ENCODE results near the gene VASH1. TPM values are rescaled to one million over a fixed set of nuclear protein-coding genes. Genes with fewer than 3 reads are reported as not detected.

The VASH1 gene
- total RNA-seq (168 and 246 TPM in 2 replicates), polyA plus RNA-seq (39.8 and 41.4 TPM in 2 replicates), polyA minus RNA-seq (41.8 and 47.3 TPM in 2 replicates), Bru-seq, nascent RNA (percentile 88 among the genes with signal in this experiment), BruChase-seq, experiment 1, labeled RNA remaining after a 6-hour chase (percentile 99 among the genes with signal in this experiment), BruChase-seq, experiment 2, labeled RNA remaining after a 2-hour chase (percentile 98 among the genes with signal in this experiment)
- polyA plus RNA-seq (2011; cell fraction: cytosol; rRNA removed) = 29.5 and 32.8 TPM in 2 replicates
- polyA plus RNA-seq (2011; cell fraction: nucleus; rRNA removed) = 137 and 147 TPM in 2 replicates
- 33.1 and 40.0 TPM in 2 replicates for polyA plus RNA-seq (2012)
- not detected for polyA minus RNA-seq (2011; cell fraction: cytosol; rRNA and poly(A)+ RNA removed)
- 41.1 and 46.8 TPM in 2 replicates for polyA minus RNA-seq (2011; cell fraction: nucleus; rRNA and poly(A)+ RNA removed)
- long read RNA-seq, full-length matches to known transcripts = 51 of 243 reads
- long read RNA-seq, partial matches to known transcripts = 22 of 243 reads
- long read RNA-seq, other reads (novel, unspliced or antisense) = 170 of 243 reads

DNA sequence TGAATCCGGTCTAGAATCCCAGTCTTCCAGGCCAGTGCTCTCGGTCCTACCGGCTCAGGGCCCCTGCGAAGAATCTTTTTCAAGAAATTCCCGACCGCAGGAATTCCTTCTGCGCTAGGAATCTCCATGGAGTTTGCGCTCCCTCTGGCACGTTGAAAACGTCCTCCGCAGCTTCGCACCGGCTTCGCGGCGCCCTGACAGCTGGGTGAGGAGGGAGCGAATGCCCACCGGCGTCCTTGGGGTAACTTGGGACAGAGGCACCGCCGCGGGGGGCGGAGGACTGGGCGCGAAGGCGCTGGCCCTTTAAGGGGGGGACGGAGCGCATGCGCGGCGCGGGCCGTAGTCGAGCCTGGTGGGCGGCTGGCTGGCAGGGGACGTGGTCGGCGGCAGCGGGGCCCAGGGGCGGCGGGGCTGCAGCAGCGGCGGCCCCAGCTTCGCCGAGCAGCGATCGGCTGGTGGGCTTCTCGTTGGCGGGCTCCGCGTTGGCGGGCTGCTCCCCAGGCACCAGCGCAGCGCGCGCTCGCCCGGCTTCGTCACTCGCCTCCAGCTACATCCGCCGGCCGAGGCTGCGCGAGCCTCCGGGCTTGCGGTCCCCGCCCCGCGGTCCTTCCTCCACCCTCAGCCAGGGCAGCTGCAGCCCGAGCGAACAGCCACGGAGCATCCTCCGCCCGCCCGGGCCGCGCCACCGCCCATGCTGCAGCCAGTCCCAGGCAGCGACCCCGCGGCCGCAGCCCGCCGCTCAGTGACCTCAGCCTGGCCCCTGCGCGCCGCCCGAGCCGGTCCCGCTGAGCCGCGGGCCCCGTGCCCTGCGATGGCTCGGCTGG is at the start of gene VASH1:
Gene VASH1, plus strand, starts transcription at position 333 of the 824 bp plus-strand sequence. CDS start 1,354 bp downstream, outside the sequence.
- Histone ChIP-seq H3K79me2 (ENCODE audit: control insufficient read depth, insufficient read depth, low read length) (peaks cover 10% of the 10 kb centered on the region), H3K27me3 (ENCODE audit: control insufficient read depth in 2 of 2, insufficient read depth in 2 of 2, low read length in 2 of 2) (peaks cover 2 to 6% of the 10 kb centered on the region in 2 experiments), H3K9ac (replicated peaks; ENCODE audit: extremely low read depth, insufficient read depth, low read length) (peak within 1 kb of the TSS; percentile 58), H3K9me3 (replicated peaks; ENCODE audit: control insufficient read depth, insufficient read depth, low read length) (no peaks in the 10 kb centered on the region), H2AFZ (ENCODE audit: low read depth, low read length) (peak within 1 kb of the TSS; percentile 100), H3K36me3 (ENCODE audit: control insufficient read depth in 2 of 2, extremely low read depth in 1 of 2, insufficient read depth in 2 of 2, low read length in 2 of 2) (peaks cover 0 to 6% of the 10 kb centered on the region in 2 experiments), H3K9me1 (replicated peaks; ENCODE audit: control insufficient read depth, extremely low read depth, insufficient read depth, low read length) (no peaks in the 10 kb centered on the region), H3K4me2 (ENCODE audit: insufficient read depth, low read length) (peak within 1 kb of the TSS; percentile 92), H3K4me1 (ENCODE audit: control insufficient read depth, extremely low read depth, insufficient read depth, low read length) (peaks cover 30% of the 10 kb centered on the region), H3K27ac (ENCODE audit: insufficient read depth, low read depth, low read length) (peak within 1 kb of the TSS; percentile 8), H4K20me1 (replicated peaks; ENCODE audit: control insufficient read depth, extremely low read depth, insufficient read depth, low read length) (no peaks in the 10 kb centered on the region), H3K4me3 (replicated peaks in 1 of 3; ENCODE audit: insufficient read depth in 1 of 3, low read depth in 1 of 3, low read length in 3 of 3) (peak within 1 kb of the TSS; percentile 81 to 98 (median 90))
- dilution Hi-C loops (cut with MboI; ENCODE audit: extremely low pct_ligation_motif_present, low sequenced_read_pairs) = no loop called here
- POLR2A ChIA-PET = no interaction called here
- CTCF ChIA-PET = interaction anchor here (1.0 to 4.0 kb wide), 6 partner anchors 10 to 52 kb away, joined by 5 to 26 read pairs (median 7); no protein-coding TSS in a partner anchor
- intact Hi-C loops (cut with micrococcal nuclease) = loop anchor here (1.0 to 5.0 kb wide), 4 partner anchors 41 to 196 kb away; no protein-coding TSS in a partner anchor
- FAIRE-seq (peak; percentile 68), DNase-seq (ENCODE audit: low read depth, low spot score) (peak; percentile 75)
- TF ChIP-seq, protein P1, sequence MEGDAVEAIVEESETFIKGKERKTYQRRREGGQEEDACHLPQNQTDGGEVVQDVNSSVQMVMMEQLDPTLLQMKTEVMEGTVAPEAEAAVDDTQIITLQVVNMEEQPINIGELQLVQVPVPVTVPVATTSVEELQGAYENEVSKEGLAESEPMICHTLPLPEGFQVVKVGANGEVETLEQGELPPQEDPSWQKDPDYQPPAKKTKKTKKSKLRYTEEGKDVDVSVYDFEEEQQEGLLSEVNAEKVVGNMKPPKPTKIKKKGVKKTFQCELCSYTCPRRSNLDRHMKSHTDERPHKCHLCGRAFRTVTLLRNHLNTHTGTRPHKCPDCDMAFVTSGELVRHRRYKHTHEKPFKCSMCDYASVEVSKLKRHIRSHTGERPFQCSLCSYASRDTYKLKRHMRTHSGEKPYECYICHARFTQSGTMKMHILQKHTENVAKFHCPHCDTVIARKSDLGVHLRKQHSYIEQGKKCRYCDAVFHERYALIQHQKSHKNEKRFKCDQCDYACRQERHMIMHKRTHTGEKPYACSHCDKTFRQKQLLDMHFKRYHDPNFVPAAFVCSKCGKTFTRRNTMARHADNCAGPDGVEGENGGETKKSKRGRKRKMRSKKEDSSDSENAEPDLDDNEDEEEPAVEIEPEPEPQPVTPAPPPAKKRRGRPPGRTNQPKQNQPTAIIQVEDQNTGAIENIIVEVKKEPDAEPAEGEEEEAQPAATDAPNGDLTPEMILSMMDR (IDR thresholded peaks at IDR 0.05; ENCODE audit: extremely low read depth in 1 of 2, insufficient read depth in 1 of 2, low read depth in 1 of 2, low read length in 2 of 2) = no peak
- TF ChIP-seq POLR2AphosphoS5 (IDR thresholded peaks at IDR 0.05; ENCODE audit: insufficient read depth, low read depth, low read length) (peak; percentile 87), POLR2A (IDR thresholded peaks at IDR 0.05; ENCODE audit: low read depth, low read length) (peak; percentile 82)
- no TSS peak for BruUV-seq (replicated peaks)
